IPS-18c (cell line): ENCODE data around the gene THBS3.
"Not testable (repeated sequence)": the region's sequence is repeated elsewhere in the genome, so short reads cannot be mapped to it uniquely, and the experiment has no call there.

ENCODE experiments used
- H3K4me3 ChIP-seq: 2 replicates; pipeline ENCODE4 v1.7.0; 2013; ENCODE audit warnings: low read depth, mild to moderate bottlenecking, low read length, moderate library complexity; ENCODE audit not compliant: insufficient read depth
- H3K9me3 ChIP-seq: one replicate; pipeline ENCODE4 v1.6.1; 2013; ENCODE audit warnings: mild to moderate bottlenecking, low read length, moderate library complexity; ENCODE audit not compliant: control insufficient read depth, insufficient read depth

THBS3 gene

GRCh38 chr1:155242805-155243358 lies 35.2 kb upstream of the THBS3 start:
- H3K9me3 ChIP-seq = no peaks in the 10 kb centered on the region
- H3K4me3 ChIP-seq = no peak overlapping the region

- Histone ChIP-seq H3K4me3 (no peak overlapping the region), H3K9me3 (no peaks in the 10 kb centered on the region)
These were observed 34.2 kb upstream of the THBS3 start for GRCh38 chr1:155241841-155242264.

- Histone ChIP-seq H3K4me3 (no peak overlapping the region; the same call in 1 of the 2 replicates), H3K9me3 (no peaks in the 10 kb centered on the region)
These were observed 33.5 kb upstream of the THBS3 start for GRCh38 chr1:155241069-155241679.

- Histone ChIP-seq H3K9me3 (no peaks in the 10 kb centered on the region), H3K4me3 (no peak overlapping the region)
These were observed 28.8 kb upstream of the THBS3 start for GRCh38 chr1:155236451-155236850.

- not testable (repeated sequence) for H3K4me3 ChIP-seq, H3K9me3 ChIP-seq
These were observed 27.7 kb upstream of the THBS3 start for GRCh38 chr1:155235375-155235774.

- not testable (repeated sequence) for H3K9me3 ChIP-seq, H3K4me3 ChIP-seq
These were observed 25.8 kb upstream of the THBS3 start for GRCh38 chr1:155233502-155233901.

GRCh38 chr1:155232001-155232978 lies 24.6 kb upstream of the THBS3 start:
- H3K9me3 ChIP-seq, H3K4me3 ChIP-seq: not testable (repeated sequence)

GRCh38 chr1:155231302-155231701 lies 23.6 kb upstream of the THBS3 start:
- not testable (repeated sequence) for H3K9me3 ChIP-seq, H3K4me3 ChIP-seq

- Histone ChIP-seq H3K9me3 (no peaks in the 10 kb centered on the region), H3K4me3 (peak overlapping the region; percentile 64)
These were observed 20.4 kb upstream of the THBS3 start for GRCh38 chr1:155228096-155228427.

- Histone ChIP-seq H3K9me3 (no peaks in the 10 kb centered on the region), H3K4me3 (peak overlapping the region; percentile 75)
These were observed 19.8 kb upstream of the THBS3 start for GRCh38 chr1:155227261-155228095.

GRCh38 chr1:155226910-155227260 lies 19.2 kb upstream of the THBS3 start:
- Histone ChIP-seq H3K9me3 (no peaks in the 10 kb centered on the region), H3K4me3 (peak overlapping the region; percentile 75)

GRCh38 chr1:155226188-155226909 lies 18.7 kb upstream of the THBS3 start:
- peak overlapping the region; percentile 75 for H3K4me3 ChIP-seq
- no peaks in the 10 kb centered on the region for H3K9me3 ChIP-seq

- H3K9me3 ChIP-seq, H3K4me3 ChIP-seq: not testable (repeated sequence)
These were observed 17.7 kb upstream of the THBS3 start for GRCh38 chr1:155225404-155225759.

- Histone ChIP-seq H3K4me3 (no peak overlapping the region), H3K9me3 (no peaks in the 10 kb centered on the region)
These were observed 15.3 kb upstream of the THBS3 start for GRCh38 chr1:155223047-155223446.

GRCh38 chr1:155220211-155220965 lies 12.7 kb upstream of the THBS3 start:
- not testable (repeated sequence) for H3K4me3 ChIP-seq, H3K9me3 ChIP-seq

GRCh38 chr1:155219592-155220031 lies 11.9 kb upstream of the THBS3 start:
- H3K4me3 ChIP-seq = peak overlapping the region; percentile 10; the same call in 1 of the 2 replicates
- H3K9me3 ChIP-seq = no peaks in the 10 kb centered on the region
